ENCODE data around the gene SND1.

Gene SND1

DNA sequence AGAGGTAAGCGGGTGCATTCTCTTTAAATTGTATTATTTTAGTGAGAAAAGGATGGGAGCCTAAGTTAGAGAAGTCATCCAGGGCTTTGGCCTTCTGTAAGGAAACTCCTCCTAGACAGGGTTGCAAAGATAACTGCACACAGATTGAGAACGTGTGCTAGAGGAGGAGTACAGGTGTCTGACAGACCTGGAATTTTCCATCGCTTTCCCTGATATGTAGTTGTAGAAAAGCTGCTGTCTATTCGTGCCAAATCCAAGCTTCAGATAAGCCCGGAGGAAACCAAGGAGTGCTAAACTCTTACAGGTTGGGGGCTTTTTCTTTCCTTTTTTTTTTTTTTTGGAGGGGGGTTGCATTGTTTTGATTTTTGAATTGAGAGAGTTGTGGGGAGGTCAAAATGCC lies 356.1 kb downstream of the SND1 start:
- DNase-seq, result no peak

- DNase-seq, result no peak
Measured at GRCh38 chr7:128008744-128009143, 356.8 kb downstream of the SND1 start.

GRCh38 chr7:128010391-128011127 lies 358.6 kb downstream of the SND1 start:
- no peak for DNase-seq

- no peak for DNase-seq
Measured at GRCh38 chr7:128011131-128011661, 359.2 kb downstream of the SND1 start.

DNA sequence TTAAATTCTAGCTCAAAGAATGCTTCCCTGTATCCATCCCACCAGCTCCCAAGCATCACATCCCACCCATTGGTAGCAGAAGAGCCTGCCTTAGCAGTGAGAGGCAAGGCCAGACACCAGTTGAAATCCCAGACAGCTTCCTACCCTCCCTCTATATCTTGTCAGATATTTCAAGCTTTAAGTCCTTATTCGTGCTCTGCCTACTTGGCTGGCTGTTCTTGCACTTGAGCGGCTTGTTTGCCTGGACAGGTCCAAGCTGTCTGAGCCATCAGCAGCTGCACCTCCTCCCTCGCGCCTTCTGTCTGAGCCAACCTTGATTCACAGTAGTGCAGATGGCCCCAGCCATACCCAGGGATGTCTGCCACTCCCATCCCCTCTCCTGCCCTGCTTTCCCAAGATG lies 362.8 kb downstream of the SND1 start:
- DNase-seq, result no peak

GRCh38 chr7:128017460-128017859 lies 365.5 kb downstream of the SND1 start:
- no peak for DNase-seq

- DNase-seq, result no peak
Measured at GRCh38 chr7:128017862-128018845, 366.2 kb downstream of the SND1 start.

GRCh38 chr7:128019288-128019687 lies 367.3 kb downstream of the SND1 start:
- DNase-seq, result no peak

DNA sequence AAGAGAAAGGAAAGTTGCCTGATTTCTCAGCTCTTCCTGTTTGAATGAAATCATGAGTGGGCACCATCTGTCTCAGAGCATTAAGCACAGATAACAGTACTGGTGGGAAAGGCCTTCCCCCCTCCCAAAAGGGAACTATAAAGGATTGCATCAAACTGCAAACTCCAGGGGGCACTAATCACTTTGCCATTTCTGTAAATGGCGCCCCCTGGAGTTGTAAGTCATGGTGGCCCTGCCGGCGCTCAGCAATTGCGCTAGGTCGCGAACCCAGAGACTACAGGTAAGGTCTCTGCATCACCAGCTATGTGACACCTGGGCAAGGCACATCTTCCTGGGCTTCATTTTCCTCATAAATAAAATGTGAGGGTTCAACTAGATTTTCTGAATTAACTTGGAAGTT lies 368.2 kb downstream of the SND1 start:
- DNase-seq, result no peak

- DNase-seq, result peak; percentile 34
Measured at GRCh38 chr7:128021366-128021765, 369.4 kb downstream of the SND1 start.

DNA sequence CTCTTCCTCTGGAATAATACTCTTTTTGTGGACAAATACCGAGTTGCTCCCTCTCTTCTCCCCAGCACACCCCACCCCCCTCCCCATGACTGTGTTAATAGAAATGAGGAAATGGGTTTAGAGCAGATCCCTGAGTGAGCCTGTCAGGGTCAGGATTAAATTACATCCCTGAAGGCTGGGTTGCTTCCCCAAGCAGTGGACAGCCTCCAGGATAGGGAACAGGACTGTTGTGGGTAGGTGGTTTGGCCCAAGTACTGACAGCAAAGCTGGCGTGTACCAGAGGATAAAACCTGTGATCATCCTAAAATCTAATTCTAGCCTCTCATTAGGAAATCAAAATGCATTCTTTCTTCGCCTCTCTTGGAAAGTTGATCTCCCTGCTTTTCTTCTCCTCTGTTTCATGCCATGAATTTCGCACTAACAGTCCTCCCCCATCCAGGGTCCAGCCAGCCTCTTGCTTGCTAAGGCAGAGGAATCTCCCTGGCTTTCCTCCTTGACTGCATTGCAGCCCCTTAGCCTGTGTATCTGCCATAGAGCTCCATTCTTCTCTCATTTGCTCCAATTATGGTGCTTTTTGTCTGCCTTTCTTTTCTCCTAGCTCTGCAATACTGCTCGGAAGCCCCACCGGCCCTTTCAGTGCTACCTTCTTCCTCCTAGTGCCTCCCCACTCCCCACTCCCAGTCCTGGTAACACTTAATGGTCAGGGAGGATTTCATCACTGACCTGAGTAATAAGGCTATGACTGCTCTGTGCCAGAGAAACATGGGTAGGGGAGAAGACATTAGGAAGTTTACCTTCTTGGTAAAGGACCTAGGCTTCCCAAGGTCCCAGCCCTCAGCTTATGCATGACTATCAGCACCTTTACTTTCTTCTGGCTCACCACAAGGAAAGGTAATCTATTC lies 370.9 kb downstream of the SND1 start:
- peak; percentile 77 for DNase-seq

- no peak for DNase-seq
Measured at GRCh38 chr7:128024151-128024550, 372.2 kb downstream of the SND1 start.

GRCh38 chr7:128025380-128025779 lies 373.4 kb downstream of the SND1 start:
- DNase-seq, result peak; percentile 79

- peak; percentile 13 for DNase-seq
Measured at GRCh38 chr7:128025819-128026218, 373.8 kb downstream of the SND1 start.

- DNase-seq, result no peak
Measured at GRCh38 chr7:128026551-128026950, 374.6 kb downstream of the SND1 start.

DNA sequence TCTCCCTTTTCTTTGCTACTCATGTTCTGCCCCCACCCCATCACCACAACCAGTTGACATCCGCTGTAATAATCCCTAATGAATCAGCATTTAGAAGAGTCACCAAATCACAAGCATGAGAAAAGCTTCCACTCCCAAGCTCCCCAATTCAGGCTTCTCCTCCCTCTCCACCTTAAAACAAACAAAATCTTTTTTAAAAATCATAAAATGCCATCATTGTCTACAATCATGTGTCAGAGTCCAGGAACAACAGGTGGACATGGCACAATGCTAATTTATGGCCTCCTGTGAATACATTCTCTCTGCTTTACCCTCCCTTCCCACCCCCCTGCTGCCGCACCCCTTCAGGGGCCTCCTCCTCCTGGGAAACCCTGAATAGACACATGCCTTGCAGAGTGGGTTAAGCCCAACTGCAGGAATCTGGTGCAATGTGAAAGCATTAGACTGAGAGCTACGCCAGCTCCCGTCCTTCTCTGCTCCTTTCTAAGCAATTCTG lies 375.5 kb downstream of the SND1 start:
- DNase-seq, result peak; percentile 56

- no peak for DNase-seq
Measured at GRCh38 chr7:128029405-128029995, 377.5 kb downstream of the SND1 start.

GRCh38 chr7:128030263-128030653 lies 378.3 kb downstream of the SND1 start:
- DNase-seq, result no peak

GRCh38 chr7:128030654-128031611 lies 378.9 kb downstream of the SND1 start, which contains the start of gene LRRC4:
Gene LRRC4, minus strand, starts transcription at chr7:128031437. Its CDS starts 797 bp downstream, at chr7:128030640.
- DNase-seq, result peak; percentile 46

- DNase-seq, result peak; percentile 92
Measured at GRCh38 chr7:128031901-128032604, 380.1 kb downstream of the SND1 start.
